Measurements from ENCODE around the gene SIK3. TPM values are rescaled to one million over a fixed set of nuclear protein-coding genes. Genes with fewer than 3 reads are reported as not detected.
A peak's percentile ranks its signal among the peaks of the same experiment; 100 is the strongest.
"Not testable (repeated sequence)": the region's sequence is repeated elsewhere in the genome, so short reads cannot be mapped to it uniquely, and the experiment has no call there.

The SIK3 gene
- total RNA-seq, result 40.0 TPM

GRCh38 chr11:117098269-117099232 is at the start of gene SIK3:
TSS of gene SIK3 (minus strand) at chr11:117098428. CDS start at chr11:117098415, 13 bp downstream.
- H3K4me3 ChIP-seq (ENCODE audit: low read length), result peak within 1 kb of the TSS; percentile 70
- peaks cover 45% of the 10 kb centered on the region for H3K4me1 ChIP-seq (ENCODE audit: insufficient read depth, low read length)
- no peaks in the 10 kb centered on the region for H3K9me3 ChIP-seq (ENCODE audit: low read depth, low read length)
- H3K27me3 ChIP-seq (ENCODE audit: insufficient read depth, low read length), result no peaks in the 10 kb centered on the region

DNA sequence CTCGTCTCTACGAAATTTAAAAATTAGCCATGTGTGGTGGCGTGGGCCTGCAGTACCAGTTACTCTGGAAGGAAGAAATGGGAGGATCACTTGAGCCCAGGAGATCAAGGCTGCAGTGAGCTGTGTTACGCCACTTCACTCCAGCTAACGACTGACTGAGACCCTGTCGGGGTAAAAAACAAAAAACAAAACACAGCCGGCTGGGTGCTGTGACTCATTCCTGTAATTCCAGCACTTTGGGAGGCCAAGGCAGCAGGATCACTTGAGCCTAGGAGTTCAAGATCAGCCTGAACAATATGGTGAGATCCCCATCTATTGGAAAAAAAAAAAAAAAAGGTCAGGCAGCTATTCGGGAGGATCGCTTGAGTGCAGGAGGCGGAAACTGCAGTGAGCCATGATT is 48.3 kb upstream of the SIK3 start:
- H3K4me1 ChIP-seq (ENCODE audit: insufficient read depth, low read length), result peaks cover 39% of the 10 kb centered on the region

DNA sequence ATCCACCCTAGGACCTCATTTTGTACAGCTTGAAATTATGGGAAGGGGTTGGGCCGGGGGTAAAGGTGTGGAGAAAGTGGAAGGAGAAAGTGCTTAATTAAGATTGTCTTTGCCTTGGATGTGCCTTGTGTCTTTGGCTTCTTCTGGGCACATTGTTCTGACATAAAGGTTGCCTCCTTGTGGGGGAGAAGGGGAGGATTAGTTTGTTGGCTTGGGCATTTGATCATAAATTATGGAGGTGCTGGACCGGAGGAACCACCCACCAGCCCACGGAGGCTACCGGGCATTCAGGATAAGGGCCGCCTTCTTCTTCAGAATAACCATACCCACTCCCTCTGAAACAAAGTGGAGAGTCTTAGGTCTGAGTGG is 47.1 kb upstream of the SIK3 start:
- Histone ChIP-seq H3K27me3 (ENCODE audit: insufficient read depth, low read length) (no peaks in the 10 kb centered on the region), H3K9me3 (ENCODE audit: low read depth, low read length) (no peaks in the 10 kb centered on the region), H3K4me1 (ENCODE audit: insufficient read depth, low read length) (peaks cover 39% of the 10 kb centered on the region), H3K4me3 (ENCODE audit: low read length) (peak overlapping the region; percentile 72)

More for the DNA sequence above, 48.3 kb upstream of the SIK3 start:
- Histone ChIP-seq H3K4me3 (ENCODE audit: low read length) (no peak overlapping the region), H3K9me3 (ENCODE audit: low read depth, low read length) (no peaks in the 10 kb centered on the region), H3K27me3 (ENCODE audit: insufficient read depth, low read length) (no peaks in the 10 kb centered on the region)

DNA sequence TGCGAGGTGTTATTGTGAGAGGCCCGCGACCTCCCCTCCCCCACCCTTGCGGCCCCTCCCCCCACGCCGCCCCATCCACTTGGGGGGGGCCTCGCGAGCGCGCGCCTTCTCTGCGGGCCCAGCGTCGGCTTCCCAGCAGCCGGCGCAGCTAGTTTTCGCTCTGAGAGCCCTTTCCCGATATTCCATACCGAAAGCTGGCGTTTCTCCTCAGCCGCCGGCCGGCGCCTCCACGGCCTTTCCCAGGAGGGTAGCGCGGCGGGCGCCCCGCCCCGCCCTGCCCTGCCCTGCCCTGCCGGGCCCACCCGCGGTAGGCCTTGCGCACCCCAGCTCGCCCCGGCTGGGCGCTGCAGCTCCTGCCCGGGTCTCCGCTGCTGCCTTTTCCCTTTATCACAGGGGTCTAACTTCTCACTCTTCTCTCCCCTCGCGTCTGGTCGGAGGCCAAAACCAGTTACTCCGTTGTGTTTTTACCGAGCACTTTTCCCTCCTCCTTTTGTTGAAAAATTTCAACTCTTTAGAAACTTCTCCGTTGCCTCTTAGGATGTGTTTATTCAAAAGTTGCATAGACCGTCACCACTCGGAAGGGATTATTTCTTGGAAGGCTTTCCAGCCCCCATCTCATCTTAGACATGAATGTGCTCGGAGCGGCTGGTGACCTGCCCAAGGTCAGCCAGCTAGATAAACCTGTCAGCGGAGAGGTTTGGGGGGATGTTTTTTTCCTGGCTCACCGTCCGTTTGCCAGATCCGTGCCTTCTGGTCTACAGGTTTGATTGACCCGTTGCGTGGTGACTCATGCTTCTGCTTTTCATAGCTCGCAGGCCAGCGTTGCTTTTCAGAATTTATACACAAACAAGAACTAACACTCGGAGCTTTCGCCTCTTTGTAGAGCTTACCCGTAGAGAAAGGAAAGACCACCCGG is 46.5 kb upstream of the SIK3 start:
- Histone ChIP-seq H3K4me1 (ENCODE audit: insufficient read depth, low read length) (peaks cover 37% of the 10 kb centered on the region), H3K9me3 (ENCODE audit: low read depth, low read length) (no peaks in the 10 kb centered on the region), H3K4me3 (ENCODE audit: low read length) (peak overlapping the region; percentile 72), H3K27me3 (ENCODE audit: insufficient read depth, low read length) (no peaks in the 10 kb centered on the region)

- no peaks in the 10 kb centered on the region for H3K27me3 ChIP-seq (ENCODE audit: insufficient read depth, low read length)
- H3K4me3 ChIP-seq (ENCODE audit: low read length), result peak within 1 kb of the TSS; percentile 72
- peaks cover 34% of the 10 kb centered on the region for H3K4me1 ChIP-seq (ENCODE audit: insufficient read depth, low read length)
- H3K9me3 ChIP-seq (ENCODE audit: low read depth, low read length), result no peaks in the 10 kb centered on the region
Observed at GRCh38 chr11:117143871-117144476, 45.7 kb upstream of the SIK3 start, which contains the start of gene PAFAH1B2. TSS of gene PAFAH1B2 (plus strand) at chr11:117144287. CDS start at chr11:117152448, 8,161 bp downstream.

- Histone ChIP-seq H3K27me3 (ENCODE audit: insufficient read depth, low read length) (no peaks in the 10 kb centered on the region), H3K4me1 (ENCODE audit: insufficient read depth, low read length) (peaks cover 34% of the 10 kb centered on the region), H3K9me3 (ENCODE audit: low read depth, low read length) (no peaks in the 10 kb centered on the region), H3K4me3 (ENCODE audit: low read length) (peak overlapping the region; percentile 72)
Observed at GRCh38 chr11:117143390-117143789, 45.2 kb upstream of the SIK3 start.

- H3K27me3 ChIP-seq (ENCODE audit: insufficient read depth, low read length); H3K4me1 ChIP-seq (ENCODE audit: insufficient read depth, low read length); H3K4me3 ChIP-seq (ENCODE audit: low read length); H3K9me3 ChIP-seq (ENCODE audit: low read depth, low read length): not testable (repeated sequence)
Observed at GRCh38 chr11:117137223-117138086, 39.2 kb upstream of the SIK3 start.

- H3K9me3 ChIP-seq (ENCODE audit: low read depth, low read length); H3K4me1 ChIP-seq (ENCODE audit: insufficient read depth, low read length); H3K27me3 ChIP-seq (ENCODE audit: insufficient read depth, low read length); H3K4me3 ChIP-seq (ENCODE audit: low read length): not testable (repeated sequence)
Observed at GRCh38 chr11:117134979-117135378, 36.8 kb upstream of the SIK3 start.

- no peak overlapping the region for H3K4me3 ChIP-seq (ENCODE audit: low read length)
- no peaks in the 10 kb centered on the region for H3K27me3 ChIP-seq (ENCODE audit: insufficient read depth, low read length)
- no peaks in the 10 kb centered on the region for H3K9me3 ChIP-seq (ENCODE audit: low read depth, low read length)
- H3K4me1 ChIP-seq (ENCODE audit: insufficient read depth, low read length), result no peaks in the 10 kb centered on the region
Observed at GRCh38 chr11:117134431-117134830, 36.2 kb upstream of the SIK3 start.

- no peaks in the 10 kb centered on the region for H3K9me3 ChIP-seq (ENCODE audit: low read depth, low read length)
- H3K4me1 ChIP-seq (ENCODE audit: insufficient read depth, low read length), result no peaks in the 10 kb centered on the region
- no peak overlapping the region for H3K4me3 ChIP-seq (ENCODE audit: low read length)
- H3K27me3 ChIP-seq (ENCODE audit: insufficient read depth, low read length), result no peaks in the 10 kb centered on the region
Observed at GRCh38 chr11:117130879-117131278, 32.7 kb upstream of the SIK3 start.

- not testable (repeated sequence) for H3K4me3 ChIP-seq (ENCODE audit: low read length); H3K4me1 ChIP-seq (ENCODE audit: insufficient read depth, low read length); H3K9me3 ChIP-seq (ENCODE audit: low read depth, low read length); H3K27me3 ChIP-seq (ENCODE audit: insufficient read depth, low read length)
Observed at GRCh38 chr11:117130396-117130795, 32.2 kb upstream of the SIK3 start.

DNA sequence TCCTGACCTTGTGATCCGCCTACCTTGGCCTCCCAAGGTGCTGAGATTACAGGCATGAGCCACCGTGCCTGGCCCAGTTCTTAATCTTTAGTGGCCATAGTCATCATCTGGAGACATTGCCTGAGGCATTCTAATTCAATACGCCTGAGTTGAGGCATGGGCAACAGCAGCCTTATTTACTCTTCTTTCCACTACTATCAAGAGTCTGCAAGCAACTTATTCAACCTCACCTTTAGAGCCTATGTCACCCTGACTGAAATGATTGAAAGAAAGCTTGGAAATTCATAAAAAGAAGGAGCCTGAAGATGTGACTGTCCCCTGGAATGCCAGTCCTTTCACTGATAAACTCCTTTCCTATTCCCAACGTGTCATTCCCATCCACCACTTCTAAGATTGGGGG is 30.1 kb upstream of the SIK3 start:
- Histone ChIP-seq H3K27me3 (ENCODE audit: insufficient read depth, low read length) (no peaks in the 10 kb centered on the region), H3K9me3 (ENCODE audit: low read depth, low read length) (no peaks in the 10 kb centered on the region), H3K4me3 (ENCODE audit: low read length) (no peak overlapping the region), H3K4me1 (ENCODE audit: insufficient read depth, low read length) (no peaks in the 10 kb centered on the region)

- no peaks in the 10 kb centered on the region for H3K4me1 ChIP-seq (ENCODE audit: insufficient read depth, low read length)
- H3K9me3 ChIP-seq (ENCODE audit: low read depth, low read length), result no peaks in the 10 kb centered on the region
- H3K4me3 ChIP-seq (ENCODE audit: low read length), result no peak overlapping the region
Observed at GRCh38 chr11:117127171-117127901, 29.1 kb upstream of the SIK3 start.

More at GRCh38 chr11:117127171-117127901, 29.1 kb upstream of the SIK3 start:
- H3K27me3 ChIP-seq (ENCODE audit: insufficient read depth, low read length), result no peaks in the 10 kb centered on the region
